ENCODE measurements around the gene KCNK15. TPM values are rescaled to one million over a fixed set of nuclear protein-coding genes. Genes with fewer than 3 reads are reported as not detected.

The KCNK15 gene
- polyA plus RNA-seq, 1 experiment: 0.82 TPM

GRCh38 chr20:44745122-44745597 is 505 bp upstream of the KCNK15 start:
- Histone ChIP-seq H3K27me3 (ENCODE audit: control insufficient read depth, insufficient read depth, low read length) (peaks cover 13% of the 10 kb centered on the region), H3K36me3 (ENCODE audit: control insufficient read depth, insufficient read depth, low read length) (no peaks in the 10 kb centered on the region), H3K4me3 (ENCODE audit: low read depth, low read length) (peak overlapping the region; percentile 48)
- POLR2A ChIA-PET: interaction anchor here (0.7 kb wide), 1 partner anchor 56 kb away, joined by 4 read pairs; no protein-coding TSS in a partner anchor
- no peak for DNase-seq (ENCODE audit: low read depth)
- no peak for TF ChIP-seq CTCF (IDR thresholded peaks at IDR 0.05; ENCODE audit: insufficient read depth, low read depth, low read length)
- CTCF ChIA-PET: interaction anchor here (0.9 to 3.9 kb wide), 5 partner anchors 7 to 122 kb away, joined by 3 to 21 read pairs (median 3); no protein-coding TSS in a partner anchor

- no peak for DNase-seq (ENCODE audit: low read depth)
- ChIA-PET CTCF (interaction anchor here (0.7 to 3.9 kb wide), 28 partner anchors 9 to 883 kb away, joined by 3 to 28 read pairs (median 3); partner anchors contain the start of gene WFDC10A), POLR2A (no interaction called here)
- H3K36me3 ChIP-seq (ENCODE audit: control insufficient read depth, insufficient read depth, low read length): no peaks in the 10 kb centered on the region
- H3K27me3 ChIP-seq (ENCODE audit: control insufficient read depth, insufficient read depth, low read length): peaks cover 12% of the 10 kb centered on the region
- no peak for TF ChIP-seq CTCF (IDR thresholded peaks at IDR 0.05; ENCODE audit: insufficient read depth, low read depth, low read length)
- H3K4me3 ChIP-seq (ENCODE audit: low read depth, low read length): peak overlapping the region; percentile 48
Observed at GRCh38 chr20:44746367-44747165, 901 bp downstream of the KCNK15 start.

- Histone ChIP-seq H3K27me3 (ENCODE audit: control insufficient read depth, insufficient read depth, low read length) (peaks cover 11% of the 10 kb centered on the region), H3K36me3 (ENCODE audit: control insufficient read depth, insufficient read depth, low read length) (no peaks in the 10 kb centered on the region), H3K4me3 (ENCODE audit: low read depth, low read length) (no peak overlapping the region)
- no peak for DNase-seq (ENCODE audit: low read depth)
- TF ChIP-seq CTCF (IDR thresholded peaks at IDR 0.05; ENCODE audit: insufficient read depth, low read depth, low read length): peak; percentile 81
- CTCF ChIA-PET: interaction anchor here (0.5 to 3.9 kb wide), 40 partner anchors 8 to 1930 kb away, joined by 3 to 28 read pairs (median 4); partner anchors contain the start of gene WFDC10A
- POLR2A ChIA-PET: no interaction called here
Observed at GRCh38 chr20:44747166-44748004, 1.7 kb downstream of the KCNK15 start.

- Histone ChIP-seq H3K36me3 (ENCODE audit: control insufficient read depth, insufficient read depth, low read length) (no peaks in the 10 kb centered on the region), H3K4me3 (ENCODE audit: low read depth, low read length) (no peak overlapping the region), H3K27me3 (ENCODE audit: control insufficient read depth, insufficient read depth, low read length) (peaks cover 13% of the 10 kb centered on the region)
- DNase-seq (ENCODE audit: low read depth): no peak
- ChIA-PET CTCF (interaction anchor here (0.6 to 3.9 kb wide), 29 partner anchors 8 to 1929 kb away, joined by 3 to 28 read pairs (median 4); no protein-coding TSS in a partner anchor), POLR2A (no interaction called here)
- no peak for TF ChIP-seq CTCF (IDR thresholded peaks at IDR 0.05; ENCODE audit: insufficient read depth, low read depth, low read length)
Observed at GRCh38 chr20:44748005-44748370, 2.3 kb downstream of the KCNK15 start.

Measured in BJ (cell line).